HCT116 (cell line): ENCODE data around the gene SUSD6. TPM values are rescaled to one million over a fixed set of nuclear protein-coding genes. Genes with fewer than 3 reads are reported as not detected.

Experiments used
- CBX3 ChIP-seq: IDR thresholded peaks from 2 replicates; pipeline ENCODE4 v1.6.1; 2012; ENCODE audit warnings: low read depth
- CTCF ChIP-seq, 3 experiments: fragments of 200-600 bp in 1 of 3; sonication (generic) in 1 of 3; IDR thresholded peaks in 2 of 3; conservative IDR thresholded peaks in 1 of 3; 2 replicates each; pipeline ENCODE4 v1.5.1; 2012 to 2017; ENCODE audit warnings: low read depth in 2 of 3, low read length in 2 of 3, antibody characterized with exemption in 1 of 3, borderline replicate concordance in 1 of 3, control low read depth in 1 of 3, mild to moderate bottlenecking in 1 of 3, mixed read lengths in 1 of 3, mixed run types in 1 of 3, moderate library complexity in 1 of 3; ENCODE audit not compliant: insufficient read depth in 1 of 3
- ELF1 ChIP-seq: IDR thresholded peaks from 2 replicates; pipeline ENCODE4 v1.6.1; 2012; ENCODE audit warnings: low read depth, borderline replicate concordance
- EZH2 ChIP-seq: fragments of 200-600 bp; sonication (generic); IDR thresholded peaks from 2 replicates; pipeline ENCODE4 v1.6.1; 2017; ENCODE audit warnings: antibody characterized with exemption, mixed run types
- POLR2AphosphoS5 ChIP-seq: IDR thresholded peaks from 2 replicates; pipeline ENCODE4 v1.6.1; 2011; ENCODE audit warnings: mild to moderate bottlenecking, low read depth, low read length, moderate library complexity
- SIN3A ChIP-seq: IDR thresholded peaks from 2 replicates; pipeline ENCODE4 v1.6.1; 2012; ENCODE audit warnings: low read depth
- TCF7L2 ChIP-seq: IDR thresholded peaks from 2 replicates; pipeline ENCODE4 v1.7.0; 2011; ENCODE audit warnings: borderline replicate concordance, inconsistent platforms; ENCODE audit not compliant: insufficient read depth, insufficient read length; ENCODE audit errors: extremely low read depth
- ZFX ChIP-seq: fragments of 450-650 bp; IDR thresholded peaks from 2 replicates; pipeline ENCODE4 v1.6.1; 2017
- ZNF274 ChIP-seq: fragments of 200-500 bp; sonication (Bioruptor generic); IDR thresholded peaks from 2 replicates; pipeline ENCODE4 v1.6.1; 2014; ENCODE audit warnings: mild to moderate bottlenecking, low read depth, low read length, inconsistent platforms
- total RNA-seq: library from RNA; stranded (reverse); gene quantifications from one replicate; pipeline ENCODE4 v1.2.1, GENCODE V29; 2021; ENCODE audit not compliant: unreplicated experiment
- TF ChIP-seq, protein P1 (sequence below): IDR thresholded peaks from 2 replicates; pipeline ENCODE4 v1.6.1; 2012; ENCODE audit warnings: low read depth
- TF ChIP-seq, protein P2 (sequence below): IDR thresholded peaks from 2 replicates; pipeline ENCODE4 v1.6.1; 2012

SUSD6 gene
- total RNA-seq, 1 experiment from 2014 or later: 6.4 TPM

GRCh38 chr14:69699748-69700303 is 88.4 kb downstream of the SUSD6 start (continued):
- TF ChIP-seq, protein P1, sequence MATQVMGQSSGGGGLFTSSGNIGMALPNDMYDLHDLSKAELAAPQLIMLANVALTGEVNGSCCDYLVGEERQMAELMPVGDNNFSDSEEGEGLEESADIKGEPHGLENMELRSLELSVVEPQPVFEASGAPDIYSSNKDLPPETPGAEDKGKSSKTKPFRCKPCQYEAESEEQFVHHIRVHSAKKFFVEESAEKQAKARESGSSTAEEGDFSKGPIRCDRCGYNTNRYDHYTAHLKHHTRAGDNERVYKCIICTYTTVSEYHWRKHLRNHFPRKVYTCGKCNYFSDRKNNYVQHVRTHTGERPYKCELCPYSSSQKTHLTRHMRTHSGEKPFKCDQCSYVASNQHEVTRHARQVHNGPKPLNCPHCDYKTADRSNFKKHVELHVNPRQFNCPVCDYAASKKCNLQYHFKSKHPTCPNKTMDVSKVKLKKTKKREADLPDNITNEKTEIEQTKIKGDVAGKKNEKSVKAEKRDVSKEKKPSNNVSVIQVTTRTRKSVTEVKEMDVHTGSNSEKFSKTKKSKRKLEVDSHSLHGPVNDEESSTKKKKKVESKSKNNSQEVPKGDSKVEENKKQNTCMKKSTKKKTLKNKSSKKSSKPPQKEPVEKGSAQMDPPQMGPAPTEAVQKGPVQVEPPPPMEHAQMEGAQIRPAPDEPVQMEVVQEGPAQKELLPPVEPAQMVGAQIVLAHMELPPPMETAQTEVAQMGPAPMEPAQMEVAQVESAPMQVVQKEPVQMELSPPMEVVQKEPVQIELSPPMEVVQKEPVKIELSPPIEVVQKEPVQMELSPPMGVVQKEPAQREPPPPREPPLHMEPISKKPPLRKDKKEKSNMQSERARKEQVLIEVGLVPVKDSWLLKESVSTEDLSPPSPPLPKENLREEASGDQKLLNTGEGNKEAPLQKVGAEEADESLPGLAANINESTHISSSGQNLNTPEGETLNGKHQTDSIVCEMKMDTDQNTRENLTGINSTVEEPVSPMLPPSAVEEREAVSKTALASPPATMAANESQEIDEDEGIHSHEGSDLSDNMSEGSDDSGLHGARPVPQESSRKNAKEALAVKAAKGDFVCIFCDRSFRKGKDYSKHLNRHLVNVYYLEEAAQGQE: no peak
- TF ChIP-seq TCF7L2 (no peak), EZH2 (no peak), ZFX (no peak), ZNF274 (no peak), POLR2AphosphoS5 (no peak), CTCF (IDR thresholded peaks at IDR 0.05 in 2 of 3, conservative IDR thresholded peaks at IDR 0.05 in 1 of 3; ENCODE audit: borderline replicate concordance in 1 of 3, insufficient read depth in 1 of 3, low read depth in 2 of 3, low read length in 2 of 3) (no peak), SIN3A (no peak), CBX3 (no peak), ELF1 (no peak)
- TF ChIP-seq, protein P2, sequence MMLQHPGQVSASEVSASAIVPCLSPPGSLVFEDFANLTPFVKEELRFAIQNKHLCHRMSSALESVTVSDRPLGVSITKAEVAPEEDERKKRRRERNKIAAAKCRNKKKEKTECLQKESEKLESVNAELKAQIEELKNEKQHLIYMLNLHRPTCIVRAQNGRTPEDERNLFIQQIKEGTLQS: no peak
